Endothelial cell (in vitro differentiated cells): Measurements from ENCODE around the gene PCDHA1. TPM values are rescaled to one million over a fixed set of nuclear protein-coding genes. Genes with fewer than 3 reads are reported as not detected.

Source experiments
- DNase-seq: peaks from one replicate; pipeline ENCODE4 v3.0.0; 2021; ENCODE audit warnings: low spot score
- H3K27ac Mint-ChIP-seq: one replicate; pipeline ENCODE4 v1.8.0; 2021; ENCODE audit warnings: mixed read lengths, inconsistent platforms; ENCODE audit not compliant: unreplicated experiment
- H3K27me3 Mint-ChIP-seq: one replicate; pipeline ENCODE4 v1.8.0; 2021; ENCODE audit warnings: mild to moderate bottlenecking, moderate library complexity, mixed read lengths, inconsistent platforms; ENCODE audit not compliant: unreplicated experiment
- H3K36me3 Mint-ChIP-seq: one replicate; pipeline ENCODE4 v1.8.0; 2021; ENCODE audit warnings: mild to moderate bottlenecking, low read depth, mixed read lengths, inconsistent platforms; ENCODE audit not compliant: unreplicated experiment
- H3K4me1 Mint-ChIP-seq: one replicate; pipeline ENCODE4 v1.8.0; 2021; ENCODE audit warnings: mild to moderate bottlenecking, mixed read lengths, inconsistent platforms; ENCODE audit not compliant: unreplicated experiment
- H3K4me3 Mint-ChIP-seq: one replicate; pipeline ENCODE4 v1.8.0; 2021; ENCODE audit warnings: mild to moderate bottlenecking, mixed read lengths, inconsistent platforms; ENCODE audit not compliant: unreplicated experiment
- H3K9me3 Mint-ChIP-seq: one replicate; pipeline ENCODE4 v1.8.0; 2021; ENCODE audit warnings: mixed read lengths, inconsistent platforms; ENCODE audit not compliant: unreplicated experiment
- total RNA-seq: library from RNA; stranded (reverse); fragmentation: NEBNext Ultra II Directional; extraction: Animal tissue kit (Norgen Biotek cat#: 25700); gene quantifications from one replicate; pipeline ENCODE4 v1.2.1, GENCODE V29; 2021; ENCODE audit not compliant: unreplicated experiment
- TF ChIP-seq, protein P1 (sequence below): fragments of 200-600 bp; sonication (generic); IDR thresholded peaks from one replicate; pipeline ENCODE4 v1.5.0; 2021; ENCODE audit warnings: antibody characterized with exemption; ENCODE audit not compliant: unreplicated experiment

The PCDHA1 gene
- total RNA-seq, 1 donor from 2014 or later, result 0.13 TPM

- DNase-seq, result peak; percentile 20
- H3K27me3 Mint-ChIP-seq, result no peaks in the 10 kb centered on the region
- H3K4me3 Mint-ChIP-seq, result peak within 1 kb of the TSS; percentile 17
- H3K27ac Mint-ChIP-seq, result no peak within 1 kb of the TSS
- peaks cover 9% of the 10 kb centered on the region for H3K36me3 Mint-ChIP-seq
- no peaks in the 10 kb centered on the region for H3K9me3 Mint-ChIP-seq
- H3K4me1 Mint-ChIP-seq, result no peaks in the 10 kb centered on the region
- TF ChIP-seq, protein P1, sequence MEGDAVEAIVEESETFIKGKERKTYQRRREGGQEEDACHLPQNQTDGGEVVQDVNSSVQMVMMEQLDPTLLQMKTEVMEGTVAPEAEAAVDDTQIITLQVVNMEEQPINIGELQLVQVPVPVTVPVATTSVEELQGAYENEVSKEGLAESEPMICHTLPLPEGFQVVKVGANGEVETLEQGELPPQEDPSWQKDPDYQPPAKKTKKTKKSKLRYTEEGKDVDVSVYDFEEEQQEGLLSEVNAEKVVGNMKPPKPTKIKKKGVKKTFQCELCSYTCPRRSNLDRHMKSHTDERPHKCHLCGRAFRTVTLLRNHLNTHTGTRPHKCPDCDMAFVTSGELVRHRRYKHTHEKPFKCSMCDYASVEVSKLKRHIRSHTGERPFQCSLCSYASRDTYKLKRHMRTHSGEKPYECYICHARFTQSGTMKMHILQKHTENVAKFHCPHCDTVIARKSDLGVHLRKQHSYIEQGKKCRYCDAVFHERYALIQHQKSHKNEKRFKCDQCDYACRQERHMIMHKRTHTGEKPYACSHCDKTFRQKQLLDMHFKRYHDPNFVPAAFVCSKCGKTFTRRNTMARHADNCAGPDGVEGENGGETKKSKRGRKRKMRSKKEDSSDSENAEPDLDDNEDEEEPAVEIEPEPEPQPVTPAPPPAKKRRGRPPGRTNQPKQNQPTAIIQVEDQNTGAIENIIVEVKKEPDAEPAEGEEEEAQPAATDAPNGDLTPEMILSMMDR, result no peak
Observed at GRCh38 chr5:140881889-140882590, 96.1 kb downstream of the PCDHA1 start, which contains the start of gene PCDHA13. PCDHA13 (plus strand) TSS chr5:140882124; CDS start chr5:140882269, 145 bp downstream.

DNA sequence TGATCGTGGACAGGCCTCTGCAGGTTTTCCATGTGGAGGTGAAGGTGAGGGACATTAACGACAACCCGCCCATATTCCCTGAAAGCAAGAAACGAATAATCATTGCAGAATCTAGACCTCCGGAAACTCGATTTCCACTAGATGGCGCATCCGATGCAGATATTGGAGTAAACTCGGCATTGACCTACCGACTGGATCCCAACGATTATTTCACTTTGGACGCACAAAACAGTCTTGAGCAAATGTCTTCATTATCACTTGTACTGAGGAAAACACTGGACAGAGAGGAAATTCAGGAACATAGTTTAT lies 96.6 kb downstream of the PCDHA1 start:
- no peaks in the 10 kb centered on the region for H3K27me3 Mint-ChIP-seq
- H3K36me3 Mint-ChIP-seq, result peaks cover 9% of the 10 kb centered on the region
- TF ChIP-seq, protein P1, result peak; percentile 39

GRCh38 chr5:140883373-140883772 lies 97.4 kb downstream of the PCDHA1 start:
- Mint-ChIP-seq H3K27ac (no peak overlapping the region), H3K9me3 (no peaks in the 10 kb centered on the region)

More for the DNA sequence above, 96.6 kb downstream of the PCDHA1 start:
- no peaks in the 10 kb centered on the region for H3K4me1 Mint-ChIP-seq
- H3K9me3 Mint-ChIP-seq, result no peaks in the 10 kb centered on the region
- peak overlapping the region; percentile 13 for H3K4me3 Mint-ChIP-seq
- DNase-seq, result peak; percentile 54
- no peak overlapping the region for H3K27ac Mint-ChIP-seq

GRCh38 chr5:140883927-140884697 lies 98.2 kb downstream of the PCDHA1 start:
- no peaks in the 10 kb centered on the region for H3K4me1 Mint-ChIP-seq
- no peak overlapping the region for H3K27ac Mint-ChIP-seq
- H3K9me3 Mint-ChIP-seq, result no peaks in the 10 kb centered on the region
- no peaks in the 10 kb centered on the region for H3K27me3 Mint-ChIP-seq
- no peak for DNase-seq
- TF ChIP-seq, protein P1, result no peak
- peaks cover 9% of the 10 kb centered on the region for H3K36me3 Mint-ChIP-seq
- no peak overlapping the region for H3K4me3 Mint-ChIP-seq

More at GRCh38 chr5:140883373-140883772, 97.4 kb downstream of the PCDHA1 start:
- Mint-ChIP-seq H3K4me3 (no peak overlapping the region), H3K4me1 (no peaks in the 10 kb centered on the region), H3K27me3 (no peaks in the 10 kb centered on the region), H3K36me3 (peaks cover 9% of the 10 kb centered on the region)
- DNase-seq, result no peak
- TF ChIP-seq, protein P1, result no peak

- DNase-seq, result no peak
- Mint-ChIP-seq H3K27ac (no peak overlapping the region), H3K36me3 (peaks cover 17% of the 10 kb centered on the region), H3K9me3 (no peaks in the 10 kb centered on the region), H3K4me1 (no peaks in the 10 kb centered on the region), H3K4me3 (no peak overlapping the region), H3K27me3 (peaks cover 5% of the 10 kb centered on the region)
- TF ChIP-seq, protein P1, result no peak
Observed at GRCh38 chr5:140916325-140916724, 130.4 kb downstream of the PCDHA1 start.
